ENCODE measurements around the gene CALHM2. TPM values are rescaled to one million over a fixed set of nuclear protein-coding genes. Genes with fewer than 3 reads are reported as not detected.

CALHM2 gene
- total RNA-seq, 1 experiment from 2014 or later = 5.9 TPM

DNA sequence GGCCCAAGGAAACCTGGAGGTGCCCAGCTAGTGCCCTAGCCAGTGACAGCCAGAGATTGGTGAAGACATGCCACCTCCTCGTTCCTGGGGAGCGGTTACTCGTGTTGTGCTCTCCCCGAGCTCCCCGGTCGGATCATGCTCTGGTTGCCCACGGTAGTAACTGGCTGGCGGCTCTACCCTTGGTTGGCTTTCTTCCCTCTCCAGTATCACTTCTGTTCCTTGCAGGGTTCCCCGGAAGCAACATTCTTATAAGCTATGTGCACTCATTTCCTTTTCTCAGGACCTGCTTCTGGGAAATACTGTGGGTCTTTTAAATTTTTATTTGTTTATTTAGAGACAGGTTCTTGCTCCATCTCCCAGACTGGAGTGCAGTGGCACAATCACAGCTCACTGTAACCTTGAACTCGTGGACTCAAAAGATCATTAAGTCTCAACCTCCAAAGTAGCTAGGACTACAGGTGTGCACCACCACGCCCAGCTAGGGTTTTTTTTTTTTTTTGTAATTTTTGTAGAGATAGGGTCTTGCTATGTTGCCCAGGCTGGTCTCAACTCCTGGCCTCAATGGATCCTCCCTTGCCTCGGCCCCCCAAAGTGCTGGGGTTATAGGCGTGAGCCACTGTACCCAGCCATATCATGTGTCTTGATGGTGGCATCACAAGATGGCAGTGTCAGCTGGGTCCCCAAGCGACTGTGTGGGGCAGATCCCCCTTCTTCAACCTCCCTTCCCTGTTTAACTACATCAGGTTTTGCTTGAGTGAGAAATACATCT, 13.4 kb upstream of the CALHM2 start:
- H3K36me3 ChIP-seq (ENCODE audit: control insufficient read depth, insufficient read depth, low read length) = no peaks in the 10 kb centered on the region
- no peaks in the 10 kb centered on the region for H3K9me3 ChIP-seq (ENCODE audit: control insufficient read depth, insufficient read depth, low read depth, low read length)
- no peak for DNase-seq (ENCODE audit: low read depth, low spot score)
- H3K27ac ChIP-seq (ENCODE audit: low read length) = no peak overlapping the region
- intact Hi-C loops (cut with micrococcal nuclease; ENCODE audit: unreplicated experiment) (no loop called here), in situ Hi-C loops (cut with HindIII; ENCODE audit: low pct_unique_long_range_greater_than_20kb, low sequenced_read_pairs) (no loop called here)
- no peak for TF ChIP-seq CTCF (IDR thresholded peaks at IDR 0.05)
- H3K4me3 ChIP-seq (ENCODE audit: low read depth in 2 of 2, low read length in 2 of 2) = no peak overlapping the region
- no TSS peak for BruUV-seq (replicated peaks)
- ChIA-PET POLR2A (interaction anchor here (0.5 to 0.6 kb wide), 2 partner anchors 326 to 1296 kb away, joined by 6 to 9 read pairs; no protein-coding TSS in a partner anchor), CTCF (interaction anchor here (0.6 to 0.7 kb wide), 2 partner anchors 10 to 35 kb away, joined by 3 read pairs; no protein-coding TSS in a partner anchor)
- no peak for ATAC-seq
- no peaks in the 10 kb centered on the region for H3K4me1 ChIP-seq (ENCODE audit: control insufficient read depth, insufficient read depth, low read length)
- H3K27me3 ChIP-seq (ENCODE audit: control insufficient read depth, insufficient read depth, low read length) = no peaks in the 10 kb centered on the region; the same call in 1 of the 2 replicates

DNA sequence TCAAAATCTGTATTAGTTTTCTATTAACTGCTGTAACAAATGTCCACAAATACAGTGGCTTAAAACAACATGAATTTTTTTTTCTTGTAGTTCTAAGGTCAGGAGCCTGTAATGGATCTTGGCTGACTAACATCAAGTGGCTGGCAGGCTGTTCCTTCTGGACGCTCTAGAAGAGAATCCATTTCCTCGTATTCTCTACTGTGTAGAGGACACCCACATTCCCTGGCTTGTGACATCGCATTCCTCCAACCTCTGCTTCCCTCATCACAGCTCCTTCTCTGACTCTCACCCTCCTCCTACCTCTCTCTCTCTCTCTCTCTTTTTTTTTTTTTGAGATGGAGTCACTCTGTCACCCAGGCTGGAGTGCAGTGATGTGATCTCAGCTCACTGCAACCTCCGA, 11.3 kb upstream of the CALHM2 start:
- no peak overlapping the region for H3K4me3 ChIP-seq (ENCODE audit: low read depth in 2 of 2, low read length in 2 of 2)
- in situ Hi-C loops (cut with HindIII; ENCODE audit: low pct_unique_long_range_greater_than_20kb, low sequenced_read_pairs) = no loop called here
- no peaks in the 10 kb centered on the region for H3K9me3 ChIP-seq (ENCODE audit: control insufficient read depth, insufficient read depth, low read depth, low read length)
- CTCF ChIA-PET = no interaction called here
- BruUV-seq (replicated peaks) = no TSS peak
- POLR2A ChIA-PET = interaction anchor here (0.5 kb wide), 1 partner anchor 103 kb away, joined by 4 read pairs; no protein-coding TSS in a partner anchor
- TF ChIP-seq SIN3A (IDR thresholded peaks at IDR 0.05; ENCODE audit: borderline replicate concordance, insufficient read depth, low read depth, low read length) = no peak
- TF ChIP-seq POLR2AphosphoS5 (IDR thresholded peaks at IDR 0.05; ENCODE audit: low read depth, low read length) = no peak
- TF ChIP-seq TCF7L2 (IDR thresholded peaks at IDR 0.05; ENCODE audit: low read depth, low read length) = no peak
- no peak for TF ChIP-seq CTCF (IDR thresholded peaks at IDR 0.05)
- TF ChIP-seq, protein P1, sequence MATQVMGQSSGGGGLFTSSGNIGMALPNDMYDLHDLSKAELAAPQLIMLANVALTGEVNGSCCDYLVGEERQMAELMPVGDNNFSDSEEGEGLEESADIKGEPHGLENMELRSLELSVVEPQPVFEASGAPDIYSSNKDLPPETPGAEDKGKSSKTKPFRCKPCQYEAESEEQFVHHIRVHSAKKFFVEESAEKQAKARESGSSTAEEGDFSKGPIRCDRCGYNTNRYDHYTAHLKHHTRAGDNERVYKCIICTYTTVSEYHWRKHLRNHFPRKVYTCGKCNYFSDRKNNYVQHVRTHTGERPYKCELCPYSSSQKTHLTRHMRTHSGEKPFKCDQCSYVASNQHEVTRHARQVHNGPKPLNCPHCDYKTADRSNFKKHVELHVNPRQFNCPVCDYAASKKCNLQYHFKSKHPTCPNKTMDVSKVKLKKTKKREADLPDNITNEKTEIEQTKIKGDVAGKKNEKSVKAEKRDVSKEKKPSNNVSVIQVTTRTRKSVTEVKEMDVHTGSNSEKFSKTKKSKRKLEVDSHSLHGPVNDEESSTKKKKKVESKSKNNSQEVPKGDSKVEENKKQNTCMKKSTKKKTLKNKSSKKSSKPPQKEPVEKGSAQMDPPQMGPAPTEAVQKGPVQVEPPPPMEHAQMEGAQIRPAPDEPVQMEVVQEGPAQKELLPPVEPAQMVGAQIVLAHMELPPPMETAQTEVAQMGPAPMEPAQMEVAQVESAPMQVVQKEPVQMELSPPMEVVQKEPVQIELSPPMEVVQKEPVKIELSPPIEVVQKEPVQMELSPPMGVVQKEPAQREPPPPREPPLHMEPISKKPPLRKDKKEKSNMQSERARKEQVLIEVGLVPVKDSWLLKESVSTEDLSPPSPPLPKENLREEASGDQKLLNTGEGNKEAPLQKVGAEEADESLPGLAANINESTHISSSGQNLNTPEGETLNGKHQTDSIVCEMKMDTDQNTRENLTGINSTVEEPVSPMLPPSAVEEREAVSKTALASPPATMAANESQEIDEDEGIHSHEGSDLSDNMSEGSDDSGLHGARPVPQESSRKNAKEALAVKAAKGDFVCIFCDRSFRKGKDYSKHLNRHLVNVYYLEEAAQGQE (IDR thresholded peaks at IDR 0.05; ENCODE audit: insufficient read depth in 1 of 2, low read depth in 2 of 2, low read length in 1 of 2) = no peak
- H3K4me1 ChIP-seq (ENCODE audit: control insufficient read depth, insufficient read depth, low read length) = no peaks in the 10 kb centered on the region
- H3K27ac ChIP-seq (ENCODE audit: low read length) = no peak overlapping the region
- H3K36me3 ChIP-seq (ENCODE audit: control insufficient read depth, insufficient read depth, low read length) = no peaks in the 10 kb centered on the region
- ATAC-seq = no peak
- DNase-seq (ENCODE audit: low read depth, low spot score) = no peak
- intact Hi-C loops (cut with micrococcal nuclease; ENCODE audit: unreplicated experiment) = no loop called here
- H3K27me3 ChIP-seq (ENCODE audit: control insufficient read depth, insufficient read depth, low read length) = no peaks in the 10 kb centered on the region

All from Panc1 (cell line).